Stimulated activated CD4-positive, alpha-beta T cell treated with anti-CD3 and anti-CD28 coated beads, Interleukin-1b, Interleukin-23, amount 100 ng/mL, for 4 hours (primary cell): ENCODE measurements around the gene PPP4R1.
A peak's percentile ranks its signal among the peaks of the same experiment; 100 is the strongest.

Source experiments
- DNase-seq, 2 donors: peaks; one replicate each; pipeline ENCODE4 v3.0.0-alpha.2; 2020; ENCODE audit warnings: low read depth in 2 of 2

PPP4R1 gene

GRCh38 chr18:9549405-9549804 lies 65.0 kb downstream of the PPP4R1 start:
- DNase-seq, result no peak

- DNase-seq, result no peak
Measured at GRCh38 chr18:9547782-9548181, 66.6 kb downstream of the PPP4R1 start.

GRCh38 chr18:9546468-9546867 lies 67.9 kb downstream of the PPP4R1 start:
- no peak for DNase-seq

GRCh38 chr18:9545029-9545428 lies 69.3 kb downstream of the PPP4R1 start:
- DNase-seq, result no peak

GRCh38 chr18:9542924-9543323 lies 71.4 kb downstream of the PPP4R1 start:
- DNase-seq, result no peak

- DNase-seq, result no peak
Measured at GRCh38 chr18:9539938-9540337, 74.4 kb downstream of the PPP4R1 start.

- DNase-seq, result no peak
Measured at GRCh38 chr18:9539283-9539682, 75.1 kb downstream of the PPP4R1 start.

GRCh38 chr18:9537677-9538076 lies 76.7 kb downstream of the PPP4R1 start:
- DNase-seq, result no peak

- DNase-seq, result no peak
Measured at GRCh38 chr18:9536354-9537152, 77.8 kb downstream of the PPP4R1 start.

GRCh38 chr18:9535430-9535991 lies 78.8 kb downstream of the PPP4R1 start:
- no peak for DNase-seq

- DNase-seq, result no peak
Measured at GRCh38 chr18:9534844-9535243, 79.5 kb downstream of the PPP4R1 start.

GRCh38 chr18:9531791-9532410 lies 82.5 kb downstream of the PPP4R1 start:
- no peak for DNase-seq

- no peak for DNase-seq
Measured at GRCh38 chr18:9530226-9531009, 83.9 kb downstream of the PPP4R1 start.

- no peak for DNase-seq
Measured at GRCh38 chr18:9526458-9526857, 87.9 kb downstream of the PPP4R1 start.

- no peak for DNase-seq
Measured at GRCh38 chr18:9522952-9523351, 91.4 kb downstream of the PPP4R1 start.

GRCh38 chr18:9521770-9522169 lies 92.6 kb downstream of the PPP4R1 start:
- DNase-seq, result no peak

GRCh38 chr18:9520666-9521065 lies 93.7 kb downstream of the PPP4R1 start:
- DNase-seq, result no peak

GRCh38 chr18:9519399-9519798 lies 95.0 kb downstream of the PPP4R1 start:
- no peak for DNase-seq

- no peak for DNase-seq
Measured at GRCh38 chr18:9517869-9518268, 96.5 kb downstream of the PPP4R1 start.

GRCh38 chr18:9516437-9517064 lies 97.8 kb downstream of the PPP4R1 start:
- DNase-seq, result peak in 1 of 2 donors; percentile 5

GRCh38 chr18:9513971-9514512 lies 100.3 kb downstream of the PPP4R1 start:
- DNase-seq, result no peak
